Peyer's patch (tissue), 4 donors: ENCODE results near the gene CTSC.

Experiments used
- CTCF ChIP-seq, 6 experiments: fragments of 450-650 bp in 4 of 6; fragments of 200-600 bp in 2 of 6; sonication (generic) in 1 of 6; IDR thresholded peaks; one replicate each; pipeline ENCODE4 v1.5.1; 2017 to 2019; ENCODE audit warnings: antibody characterized with exemption in 6 of 6, mild to moderate bottlenecking in 3 of 6, moderate library complexity in 1 of 6
- POLR2A ChIP-seq, 2 donors: fragments of 450-650 bp; IDR thresholded peaks; one replicate each; pipeline ENCODE4 v1.5.1; 2017; ENCODE audit warnings: antibody characterized with exemption in 2 of 2, mild to moderate bottlenecking in 2 of 2, moderate library complexity in 2 of 2

GRCh38 chr11:88337181-88337986, at the start of gene CTSC:
- TF ChIP-seq POLR2A (IDR thresholded peaks at IDR 0.05) (peak; percentile 60 to 80), CTCF (IDR thresholded peaks at IDR 0.05) (peak in 1 of 6 experiments; percentile 6)
